SKM-1 (cell line): ENCODE results near the gene PTTG2.

Experiments used
- DNase-seq: peaks from one replicate; lab custom pipeline; 2025; ENCODE audit not compliant: unreplicated experiment; lab: John Stamatoyannopoulos, UW

Gene PTTG2

GRCh38 chr4:37985730-37986275 lies 25.6 kb downstream of the PTTG2 start:
- DNase-seq = no peak

- no peak for DNase-seq
These were observed 28.5 kb downstream of the PTTG2 start for GRCh38 chr4:37988670-37989069.

- DNase-seq = peak; percentile 85
These were observed 29.4 kb downstream of the PTTG2 start for GRCh38 chr4:37989398-37990260.

- DNase-seq = no peak
These were observed 30.6 kb downstream of the PTTG2 start for GRCh38 chr4:37990731-37991245.

- DNase-seq = no peak
These were observed 31.6 kb downstream of the PTTG2 start for GRCh38 chr4:37991623-37992410.

GRCh38 chr4:37993806-37994205 lies 33.6 kb downstream of the PTTG2 start:
- DNase-seq = no peak

- no peak for DNase-seq
These were observed 34.4 kb downstream of the PTTG2 start for GRCh38 chr4:37994569-37994968.

GRCh38 chr4:37995299-37995821 lies 35.2 kb downstream of the PTTG2 start:
- no peak for DNase-seq

GRCh38 chr4:37995981-37996775 lies 36.0 kb downstream of the PTTG2 start:
- no peak for DNase-seq

- no peak for DNase-seq
These were observed 38.0 kb downstream of the PTTG2 start for GRCh38 chr4:37998226-37998625.

GRCh38 chr4:37999000-37999716 lies 39.0 kb downstream of the PTTG2 start:
- no peak for DNase-seq

- DNase-seq = no peak
These were observed 39.8 kb downstream of the PTTG2 start for GRCh38 chr4:37999965-38000364.

GRCh38 chr4:38001927-38002326 lies 41.7 kb downstream of the PTTG2 start:
- DNase-seq = no peak

GRCh38 chr4:38002451-38003071 lies 42.4 kb downstream of the PTTG2 start:
- no peak for DNase-seq

- no peak for DNase-seq
These were observed 42.9 kb downstream of the PTTG2 start for GRCh38 chr4:38003102-38003501.

GRCh38 chr4:38003628-38004027 lies 43.4 kb downstream of the PTTG2 start:
- DNase-seq = no peak

- no peak for DNase-seq
These were observed 43.9 kb downstream of the PTTG2 start for GRCh38 chr4:38004062-38004461.

GRCh38 chr4:38004887-38005286 lies 44.7 kb downstream of the PTTG2 start:
- no peak for DNase-seq

GRCh38 chr4:38005637-38006036 lies 45.4 kb downstream of the PTTG2 start:
- no peak for DNase-seq

GRCh38 chr4:38007645-38008044 lies 47.4 kb downstream of the PTTG2 start:
- DNase-seq = no peak
